Fibroblast of pulmonary artery (primary cell): ENCODE measurements around the gene NLRP11.

Experiments
- DNase-seq: peaks from one replicate; pipeline ENCODE4 v3.0.0-alpha.2; 2010; ENCODE audit warnings: low read depth
- H3K4me3 ChIP-seq: replicated peaks from 2 replicates; pipeline ENCODE4 v1.5.1; 2011; ENCODE audit warnings: low read depth, mild to moderate bottlenecking, control low read depth, low read length, moderate library complexity
- CTCF ChIP-seq: IDR thresholded peaks from 2 replicates; pipeline ENCODE4 v1.5.1; 2011; ENCODE audit warnings: mild to moderate bottlenecking, control low read depth, low read length, inconsistent platforms; ENCODE audit errors: missing control alignments

Gene NLRP11

DNA sequence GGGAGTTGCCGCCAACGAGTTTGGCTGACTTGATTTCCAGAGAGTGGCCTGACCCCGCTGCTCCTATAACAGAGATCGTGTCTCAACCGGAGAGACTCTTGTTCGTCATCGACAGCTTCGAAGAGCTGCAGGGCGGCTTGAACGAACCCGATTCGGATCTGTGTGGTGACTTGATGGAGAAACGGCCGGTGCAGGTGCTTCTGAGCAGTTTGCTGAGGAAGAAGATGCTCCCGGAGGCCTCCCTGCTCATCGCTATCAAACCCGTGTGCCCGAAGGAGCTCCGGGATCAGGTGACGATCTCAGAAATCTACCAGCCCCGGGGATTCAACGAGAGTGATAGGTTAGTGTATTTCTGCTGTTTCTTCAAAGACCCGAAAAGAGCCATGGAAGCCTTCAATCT lies 26.2 kb upstream of the NLRP11 start:
- no peak for TF ChIP-seq CTCF
- DNase-seq: no peak
- no peak overlapping the region for H3K4me3 ChIP-seq

GRCh38 chr19:55857149-55857548 lies 25.4 kb upstream of the NLRP11 start:
- DNase-seq: no peak
- no peak for TF ChIP-seq CTCF
- no peak overlapping the region for H3K4me3 ChIP-seq

DNA sequence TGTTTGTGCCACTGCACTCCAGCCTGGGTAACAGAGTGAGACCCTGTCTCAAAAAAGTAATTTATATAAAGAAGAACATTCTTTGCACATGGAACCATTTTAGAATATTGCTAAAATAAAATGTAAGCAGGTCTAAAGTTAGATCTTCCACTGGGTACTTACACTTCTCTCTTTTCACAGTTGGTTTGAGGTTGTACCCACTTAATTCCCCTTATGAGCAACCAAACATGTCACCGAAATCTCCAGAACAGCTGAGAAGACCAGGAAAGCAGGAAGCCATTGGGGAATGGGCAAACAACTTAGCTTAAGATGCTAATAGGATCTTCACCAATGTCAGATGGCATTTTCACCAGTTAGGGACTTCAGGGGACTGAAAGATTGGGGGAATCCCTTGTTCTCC lies 23.4 kb upstream of the NLRP11 start:
- DNase-seq: no peak
- no peak for TF ChIP-seq CTCF
- H3K4me3 ChIP-seq: no peak overlapping the region

DNA sequence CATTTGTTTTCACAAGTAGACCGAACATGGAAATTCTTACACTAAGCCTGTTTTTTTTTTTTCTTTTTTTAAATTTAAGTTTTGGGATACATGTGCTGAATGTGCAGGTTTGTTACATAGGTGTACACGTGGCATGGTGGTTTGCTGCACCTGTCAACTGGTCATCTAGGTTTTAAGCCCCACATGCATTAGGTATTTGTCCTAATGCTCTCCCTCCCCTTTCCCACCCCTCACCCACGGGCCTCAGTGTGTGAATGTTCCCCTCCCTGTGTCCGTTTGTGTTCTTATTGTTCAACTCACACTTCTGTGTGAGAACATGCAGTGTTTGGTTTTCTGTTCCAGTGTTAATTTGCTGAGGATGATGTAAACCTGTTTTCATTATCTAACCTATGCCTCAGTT lies 7.1 kb upstream of the NLRP11 start:
- no peak for DNase-seq
- no peak for TF ChIP-seq CTCF
- no peak overlapping the region for H3K4me3 ChIP-seq

GRCh38 chr19:55838251-55838650 lies 6.5 kb upstream of the NLRP11 start:
- TF ChIP-seq CTCF: no peak
- H3K4me3 ChIP-seq: no peak overlapping the region

DNA sequence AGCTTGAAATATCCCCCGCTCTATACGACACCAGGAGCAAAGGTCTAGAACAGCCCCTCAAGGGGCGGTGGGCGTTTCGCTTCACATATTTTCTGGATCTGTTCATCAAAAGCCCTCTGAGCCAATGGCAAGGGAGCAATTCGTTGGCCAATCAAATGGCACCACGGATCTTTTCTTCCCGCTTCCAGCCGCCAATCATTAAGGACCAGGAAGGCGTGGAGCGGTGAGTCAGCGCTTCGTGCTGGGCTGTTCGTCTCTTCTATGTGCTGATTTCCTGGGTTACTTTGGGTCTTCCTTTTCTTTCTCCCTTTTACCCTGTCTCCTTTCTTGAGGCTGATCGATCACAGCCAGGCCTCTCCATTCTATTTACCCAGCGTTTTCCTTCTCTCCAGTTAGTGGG lies 4.5 kb upstream of the NLRP11 start, which contains the start of gene NLRP4:
Gene NLRP4, plus strand, starts transcription at position 201 of the 400 bp plus-strand sequence. CDS start 15,541 bp downstream, outside the sequence.
- no peak for TF ChIP-seq CTCF
- H3K4me3 ChIP-seq: no peak within 1 kb of the TSS
- DNase-seq: no peak

More at GRCh38 chr19:55838251-55838650, 6.5 kb upstream of the NLRP11 start:
- no peak for DNase-seq

DNA sequence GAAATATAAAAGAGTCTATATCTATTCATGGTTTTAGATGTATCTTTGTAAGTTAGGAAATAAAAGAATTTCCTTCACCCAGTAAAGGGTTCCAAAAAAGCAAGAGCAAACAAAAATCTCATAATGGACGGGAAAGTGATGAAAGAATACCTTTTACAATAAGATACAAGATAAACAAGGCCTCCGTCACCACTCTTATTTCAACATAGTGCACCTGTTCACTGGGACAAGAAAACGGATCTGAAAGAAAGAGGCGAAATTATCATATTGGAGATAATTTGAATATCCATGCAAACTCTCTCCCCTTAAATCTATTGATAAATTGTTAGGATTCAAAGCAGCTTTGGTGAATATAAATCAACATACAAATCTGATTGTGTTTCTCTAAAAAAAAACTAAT lies 877 bp upstream of the NLRP11 start:
- no peak for TF ChIP-seq CTCF
- H3K4me3 ChIP-seq: no peak overlapping the region
- DNase-seq: no peak
